ENCODE results near the gene ZBTB16. TPM values are rescaled to one million over a fixed set of nuclear protein-coding genes. Genes with fewer than 3 reads are reported as not detected.

The ZBTB16 gene
- total RNA-seq, 1 donor from 2014 or later: 17.7 TPM

DNA sequence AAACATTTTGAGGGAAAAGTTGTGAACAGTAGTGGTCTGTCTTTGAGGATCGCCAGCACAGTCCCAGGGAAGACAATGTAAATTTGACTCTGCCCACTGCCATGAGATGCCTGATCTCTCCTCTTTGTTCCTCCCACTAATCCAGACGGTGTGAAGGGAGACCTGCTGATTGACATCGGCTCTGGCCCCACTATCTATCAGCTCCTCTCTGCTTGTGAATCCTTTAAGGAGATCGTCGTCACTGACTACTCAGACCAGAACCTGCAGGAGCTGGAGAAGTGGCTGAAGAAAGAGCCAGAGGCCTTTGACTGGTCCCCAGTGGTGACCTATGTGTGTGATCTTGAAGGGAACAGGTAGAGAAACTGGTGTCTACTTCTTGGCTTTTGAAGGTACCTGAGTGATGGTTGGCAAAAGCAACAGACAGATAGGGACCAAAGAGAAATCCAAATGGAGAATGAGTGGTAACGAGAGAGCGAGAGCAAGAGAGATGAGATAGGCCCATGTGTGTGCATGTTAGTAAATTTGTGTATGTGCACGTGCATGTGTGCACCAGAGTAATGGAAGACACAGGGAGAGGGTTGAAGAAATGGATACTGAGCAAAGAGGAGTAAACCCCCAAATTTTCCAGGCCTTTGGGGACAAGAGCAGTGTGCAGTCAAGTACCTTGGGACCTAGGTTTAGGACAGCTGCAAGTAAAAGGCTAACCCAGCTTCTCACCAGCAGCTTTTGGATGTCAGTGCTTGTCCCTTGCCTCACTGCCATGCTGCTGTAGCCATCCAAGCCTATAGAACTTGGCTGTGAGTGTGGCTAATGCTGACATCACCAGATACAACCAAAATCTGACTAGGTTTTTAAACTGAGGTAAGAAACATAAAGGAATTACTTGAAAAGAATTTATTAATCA, 238.5 kb downstream of the ZBTB16 start:
- H3K27ac Mint-ChIP-seq: no peak overlapping the region
- TF ChIP-seq CTCF (IDR thresholded peaks at IDR 0.05) (no peak), EZH2phosphoT487 (IDR thresholded peaks at IDR 0.05) (no peak)
- H3K4me1 Mint-ChIP-seq: peaks cover 2% of the 10 kb centered on the region
- Histone ChIP-seq H3K9me3 (ENCODE audit: low read depth) (peaks cover 17% of the 10 kb centered on the region), H3K27ac (no peak overlapping the region), H3F3A (ENCODE audit: low read depth) (no peaks in the 10 kb centered on the region), H2AFZ (replicated peaks) (peak overlapping the region; percentile 7), H3K9ac (no peak overlapping the region), H3K79me2 (ENCODE audit: low read depth) (no peaks in the 10 kb centered on the region), H3K27me3 (no peaks in the 10 kb centered on the region), H3K36me3 (no peaks in the 10 kb centered on the region), H3K4me1 (peaks cover 8% of the 10 kb centered on the region), H4K20me1 (ENCODE audit: low read depth) (no peaks in the 10 kb centered on the region), H3K4me3 (no peak overlapping the region), H3K4me2 (no peak overlapping the region)
- peaks cover 3% of the 10 kb centered on the region for H3K36me3 Mint-ChIP-seq
- DNase-seq (ENCODE audit: low spot score): no peak
- peaks cover 5% of the 10 kb centered on the region for H3K27me3 Mint-ChIP-seq (ENCODE audit: insufficient read depth, low read depth)
- H3K9me3 Mint-ChIP-seq: peaks cover 17% of the 10 kb centered on the region
- no peak overlapping the region for H3K4me3 Mint-ChIP-seq

- no peak for DNase-seq (ENCODE audit: low spot score)
- Mint-ChIP-seq H3K9me3 (peaks cover 17% of the 10 kb centered on the region), H3K27ac (no peak overlapping the region), H3K4me3 (no peak overlapping the region), H3K4me1 (peaks cover 2% of the 10 kb centered on the region), H3K27me3 (ENCODE audit: insufficient read depth, low read depth) (peaks cover 5% of the 10 kb centered on the region), H3K36me3 (peaks cover 3% of the 10 kb centered on the region)
- Histone ChIP-seq H3K4me3 (no peak overlapping the region), H2AFZ (replicated peaks) (no peak overlapping the region), H3K9ac (no peak overlapping the region), H3K9me3 (ENCODE audit: low read depth) (peaks cover 17% of the 10 kb centered on the region), H3K79me2 (ENCODE audit: low read depth) (no peaks in the 10 kb centered on the region), H3K27me3 (no peaks in the 10 kb centered on the region), H3F3A (ENCODE audit: low read depth) (no peaks in the 10 kb centered on the region), H3K4me1 (peaks cover 15% of the 10 kb centered on the region), H4K20me1 (ENCODE audit: low read depth) (no peaks in the 10 kb centered on the region), H3K27ac (no peak overlapping the region), H3K36me3 (no peaks in the 10 kb centered on the region), H3K4me2 (no peak overlapping the region)
- no peak for TF ChIP-seq CTCF (IDR thresholded peaks at IDR 0.05)
Measured at GRCh38 chr11:114298710-114299109, 239.2 kb downstream of the ZBTB16 start.

Other genes starting within 250 kb of the ZBTB16 start
- 14.2 and 15.1 TPM in 2 replicates for gene USP28, start 184.1 kb upstream of the ZBTB16 start, total RNA-seq (ENCODE audit: low replicate concordance)
- not detected in 2 replicates for gene HTR3B, start 154.9 kb upstream of the ZBTB16 start, total RNA-seq (ENCODE audit: low replicate concordance)
- gene HTR3A, start 84.6 kb upstream of the ZBTB16 start, total RNA-seq (ENCODE audit: low replicate concordance): 0.19 TPM in 1 of 2 replicates, not detected in the other
- 1.7 TPM in 1 of 2 replicates, not detected in the other for gene NNMT, start 236.7 kb downstream of the ZBTB16 start, total RNA-seq (ENCODE audit: low replicate concordance)

Data from neural progenitor cell (in vitro differentiated cells).